Fibroblast of lung (primary cell): ENCODE results near the gene RPL37A. TPM values are rescaled to one million over a fixed set of nuclear protein-coding genes. Genes with fewer than 3 reads are reported as not detected.

Experiments
- DNase-seq, 2 donors: peaks; one replicate each; pipeline versions ENCODE4 v3.0.0 to v3.0.0-alpha.2; 2010; ENCODE audit warnings: low read depth in 2 of 2
- H2AFZ ChIP-seq: 2 replicates; pipeline ENCODE4 v1.5.1; 2012; ENCODE audit warnings: low read length, control low read depth, inconsistent platforms
- H3K27ac ChIP-seq: 2 replicates; pipeline ENCODE4 v1.5.1; 2011; ENCODE audit warnings: low read length, control low read depth; ENCODE audit not compliant: insufficient read depth
- H3K27me3 ChIP-seq: 2 replicates; pipeline ENCODE4 v1.5.1; 2011; ENCODE audit warnings: mild to moderate bottlenecking, low read length; ENCODE audit not compliant: control insufficient read depth, insufficient read depth
- H3K36me3 ChIP-seq: 2 replicates; pipeline ENCODE4 v1.5.1; 2011; ENCODE audit warnings: low read length; ENCODE audit not compliant: control insufficient read depth, insufficient read depth
- H3K4me1 ChIP-seq: 2 replicates; pipeline ENCODE4 v1.5.1; 2011; ENCODE audit warnings: low read length; ENCODE audit not compliant: control insufficient read depth, insufficient read depth; ENCODE audit errors: extremely low read depth
- H3K4me2 ChIP-seq: 2 replicates; pipeline ENCODE4 v1.5.1; 2011; ENCODE audit warnings: low read length, control low read depth; ENCODE audit not compliant: insufficient read depth; ENCODE audit errors: extremely low read depth
- H3K4me3 ChIP-seq, 4 experiments: fragments of 200-600 bp in 1 of 4; sonication (generic) in 1 of 4; replicated peaks in 1 of 4; 2 replicates each; pipeline ENCODE4 v1.5.1; 2011 to 2016; ENCODE audit warnings: low read length in 4 of 4, low read depth in 3 of 4, mild to moderate bottlenecking in 3 of 4, control low read depth in 2 of 4, inconsistent platforms in 1 of 4, mixed read lengths in 1 of 4; ENCODE audit not compliant: insufficient read depth in 1 of 4; ENCODE audit errors: control extremely low read depth in 1 of 4
- H3K79me2 ChIP-seq: 2 replicates; pipeline ENCODE4 v1.5.1; 2012; ENCODE audit warnings: mild to moderate bottlenecking, low read length, inconsistent platforms; ENCODE audit not compliant: control insufficient read depth, insufficient read depth
- H3K9ac ChIP-seq: 2 replicates; pipeline ENCODE4 v1.5.1; 2011; ENCODE audit warnings: mild to moderate bottlenecking, low read length, control low read depth; ENCODE audit not compliant: insufficient read depth
- H3K9me3 ChIP-seq: 2 replicates; pipeline ENCODE4 v1.5.1; 2012; ENCODE audit warnings: low read depth, low read length; ENCODE audit not compliant: control insufficient read depth, insufficient read depth
- H4K20me1 ChIP-seq: 2 replicates; pipeline ENCODE4 v1.5.1; 2011; ENCODE audit warnings: low read length; ENCODE audit not compliant: control insufficient read depth, insufficient read depth; ENCODE audit errors: extremely low read depth
- EZH2 ChIP-seq: IDR thresholded peaks from 2 replicates; pipeline ENCODE4 v1.5.1; 2012; ENCODE audit warnings: low read length, control low read depth, mild to moderate bottlenecking; ENCODE audit errors: missing control alignments
- polyA plus RNA-seq, 2 donors: library from polyadenylated mRNA; depleted of rRNA in 1 of 2; stranded (reverse) in 1 of 2; unstranded in 1 of 2; fragments of >200 nt; gene quantifications; 2 replicates each; pipeline ENCODE4 v1.2.1, GENCODE V29; 2011 to 2012; ENCODE audit warnings: missing spikeins in 1 of 2
- total RNA-seq: library from RNA; depleted of rRNA; stranded (reverse); fragments of >200 nt; gene quantifications from 2 replicates; pipeline ENCODE4 v1.2.1, GENCODE V29; 2014
- TF ChIP-seq, protein P1 (sequence below), 2 donors: IDR thresholded peaks in 1 of 2; conservative IDR thresholded peaks in 1 of 2; 1 replicate in 1 of 2; 2 replicates in 1 of 2; pipeline ENCODE4 v1.5.1; 2011 to 2012; ENCODE audit warnings: low read length in 2 of 2, control low read depth in 1 of 2, inconsistent platforms in 1 of 2, low read depth in 1 of 2, mild to moderate bottlenecking in 1 of 2

RPL37A gene
- total and polyA plus RNA-seq, 2 donors (not counting 1 experiment from before 2014, with no cell fraction given), result 1,688 to 3,233 TPM

DNA sequence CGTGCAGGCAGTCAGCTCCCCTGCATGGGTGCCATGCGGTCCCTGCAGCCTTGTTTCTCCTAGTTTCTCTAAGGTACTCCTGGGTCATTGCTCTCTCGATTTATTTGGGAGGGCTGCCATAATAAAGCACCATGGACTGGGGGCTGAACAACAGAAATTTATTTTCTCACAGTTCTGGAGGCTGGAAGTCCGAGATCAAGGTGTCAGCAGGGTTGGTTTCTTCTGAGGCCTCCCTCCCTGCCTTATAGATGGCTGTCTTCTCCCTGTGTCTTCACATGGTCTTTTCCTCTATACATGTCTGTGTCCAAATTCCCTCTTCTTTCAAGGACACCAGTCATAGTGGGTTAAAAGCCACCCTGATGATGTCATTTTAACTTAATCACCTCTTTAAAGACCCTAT, 40.5 kb downstream of the RPL37A start:
- Histone ChIP-seq H3K36me3 (no peaks in the 10 kb centered on the region), H3K9ac (no peak overlapping the region), H3K4me3 (no peak overlapping the region), H2AFZ (no peak overlapping the region), H3K27me3 (no peaks in the 10 kb centered on the region), H3K9me3 (no peaks in the 10 kb centered on the region), H4K20me1 (no peaks in the 10 kb centered on the region), H3K27ac (no peak overlapping the region), H3K4me2 (no peak overlapping the region), H3K4me1 (peaks cover 26% of the 10 kb centered on the region), H3K79me2 (no peaks in the 10 kb centered on the region)
- DNase-seq, result no peak
- no peak for TF ChIP-seq EZH2
- TF ChIP-seq, protein P1, sequence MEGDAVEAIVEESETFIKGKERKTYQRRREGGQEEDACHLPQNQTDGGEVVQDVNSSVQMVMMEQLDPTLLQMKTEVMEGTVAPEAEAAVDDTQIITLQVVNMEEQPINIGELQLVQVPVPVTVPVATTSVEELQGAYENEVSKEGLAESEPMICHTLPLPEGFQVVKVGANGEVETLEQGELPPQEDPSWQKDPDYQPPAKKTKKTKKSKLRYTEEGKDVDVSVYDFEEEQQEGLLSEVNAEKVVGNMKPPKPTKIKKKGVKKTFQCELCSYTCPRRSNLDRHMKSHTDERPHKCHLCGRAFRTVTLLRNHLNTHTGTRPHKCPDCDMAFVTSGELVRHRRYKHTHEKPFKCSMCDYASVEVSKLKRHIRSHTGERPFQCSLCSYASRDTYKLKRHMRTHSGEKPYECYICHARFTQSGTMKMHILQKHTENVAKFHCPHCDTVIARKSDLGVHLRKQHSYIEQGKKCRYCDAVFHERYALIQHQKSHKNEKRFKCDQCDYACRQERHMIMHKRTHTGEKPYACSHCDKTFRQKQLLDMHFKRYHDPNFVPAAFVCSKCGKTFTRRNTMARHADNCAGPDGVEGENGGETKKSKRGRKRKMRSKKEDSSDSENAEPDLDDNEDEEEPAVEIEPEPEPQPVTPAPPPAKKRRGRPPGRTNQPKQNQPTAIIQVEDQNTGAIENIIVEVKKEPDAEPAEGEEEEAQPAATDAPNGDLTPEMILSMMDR (conservative IDR thresholded peaks at IDR 0.05 in 1 of 2, IDR thresholded peaks at IDR 0.05 in 1 of 2; ENCODE audit: low read depth in 1 of 2, low read length in 2 of 2), result no peak

DNA sequence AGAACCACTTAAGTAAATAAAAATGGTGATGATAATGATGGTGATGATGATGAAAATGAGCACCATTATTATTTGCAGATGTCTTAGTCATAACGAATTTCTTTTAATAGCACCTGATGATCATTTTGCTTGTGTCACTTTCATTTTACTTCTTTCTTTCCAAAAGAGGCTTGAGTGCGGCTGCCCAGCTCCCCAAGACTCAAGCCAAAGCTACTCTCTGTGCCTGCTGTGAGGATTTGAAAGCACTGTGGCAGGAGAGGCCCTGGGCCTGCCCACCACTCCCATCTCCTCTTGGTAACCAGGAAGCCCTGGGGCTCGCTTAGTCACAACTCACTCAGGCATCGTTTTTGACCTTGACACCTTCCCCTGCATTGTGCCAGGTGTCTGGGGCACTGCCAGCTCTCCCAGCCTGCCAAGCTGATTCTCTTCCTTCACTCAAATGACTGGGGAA, 41.2 kb downstream of the RPL37A start:
- peak in 1 of 2 donors; percentile 20 for DNase-seq
- no peaks in the 10 kb centered on the region for H4K20me1 ChIP-seq
- TF ChIP-seq EZH2, result no peak
- TF ChIP-seq, protein P1 (conservative IDR thresholded peaks at IDR 0.05 in 1 of 2, IDR thresholded peaks at IDR 0.05 in 1 of 2; ENCODE audit: low read depth in 1 of 2, low read length in 2 of 2), result no peak
- no peak overlapping the region for H3K4me3 ChIP-seq
- H3K4me1 ChIP-seq, result peaks cover 26% of the 10 kb centered on the region
- no peak overlapping the region for H3K4me2 ChIP-seq
- H3K27me3 ChIP-seq, result no peaks in the 10 kb centered on the region
- no peaks in the 10 kb centered on the region for H3K9me3 ChIP-seq
- H3K27ac ChIP-seq, result no peak overlapping the region
- H2AFZ ChIP-seq, result no peak overlapping the region
- no peaks in the 10 kb centered on the region for H3K79me2 ChIP-seq
- no peak overlapping the region for H3K9ac ChIP-seq
- H3K36me3 ChIP-seq, result no peaks in the 10 kb centered on the region

DNA sequence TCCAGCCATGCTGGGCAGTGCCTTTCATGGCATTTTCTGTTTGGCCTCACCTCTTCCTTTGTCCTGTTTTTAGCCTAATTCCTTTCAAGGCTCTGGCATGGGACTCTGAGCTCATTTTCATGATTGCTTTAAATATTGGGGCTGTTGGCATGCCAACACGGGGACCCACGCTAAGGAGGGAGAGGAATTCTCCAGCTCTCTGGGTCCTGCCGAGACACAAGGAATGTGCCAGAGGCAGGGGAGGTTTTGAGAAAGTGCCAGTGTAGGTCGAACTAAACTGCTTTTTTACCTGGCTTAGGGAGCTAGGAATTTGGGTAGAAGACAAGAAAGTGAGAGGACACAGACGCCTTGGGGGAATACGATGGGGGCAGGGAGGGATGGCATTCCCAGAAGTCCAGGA, 42.3 kb downstream of the RPL37A start:
- Histone ChIP-seq H3K36me3 (no peaks in the 10 kb centered on the region), H3K27ac (no peak overlapping the region), H3K9me3 (no peaks in the 10 kb centered on the region), H3K79me2 (no peaks in the 10 kb centered on the region), H3K4me2 (no peak overlapping the region), H3K27me3 (no peaks in the 10 kb centered on the region), H4K20me1 (no peaks in the 10 kb centered on the region), H3K9ac (no peak overlapping the region), H3K4me1 (peaks cover 18% of the 10 kb centered on the region), H2AFZ (no peak overlapping the region), H3K4me3 (no peak overlapping the region)
- DNase-seq, result no peak
- TF ChIP-seq EZH2, result no peak
- TF ChIP-seq, protein P1 (conservative IDR thresholded peaks at IDR 0.05 in 1 of 2, IDR thresholded peaks at IDR 0.05 in 1 of 2; ENCODE audit: low read depth in 1 of 2, low read length in 2 of 2), result no peak
